Stimulated activated CD4-positive, alpha-beta T cell treated with anti-CD3 and anti-CD28 coated beads, TNF-alpha, amount 100 ng/mL, for 48 hours (primary cell): Measurements from ENCODE around the gene C1orf56.

Experiments used
- DNase-seq, 3 donors: peaks; one replicate each; pipeline ENCODE4 v3.0.0-alpha.2; 2020; ENCODE audit warnings: low read depth in 3 of 3

C1orf56 gene

GRCh38 chr1:151024540-151025146 lies 22.9 kb upstream of the C1orf56 start:
- DNase-seq, result peak; percentile 59 to 82 (median 68)

- no peak for DNase-seq
These were observed 21.1 kb upstream of the C1orf56 start for GRCh38 chr1:151026460-151026859.

GRCh38 chr1:151032164-151032563 lies 15.4 kb upstream of the C1orf56 start:
- no peak for DNase-seq

GRCh38 chr1:151035167-151035566 lies 12.4 kb upstream of the C1orf56 start:
- no peak for DNase-seq

DNA sequence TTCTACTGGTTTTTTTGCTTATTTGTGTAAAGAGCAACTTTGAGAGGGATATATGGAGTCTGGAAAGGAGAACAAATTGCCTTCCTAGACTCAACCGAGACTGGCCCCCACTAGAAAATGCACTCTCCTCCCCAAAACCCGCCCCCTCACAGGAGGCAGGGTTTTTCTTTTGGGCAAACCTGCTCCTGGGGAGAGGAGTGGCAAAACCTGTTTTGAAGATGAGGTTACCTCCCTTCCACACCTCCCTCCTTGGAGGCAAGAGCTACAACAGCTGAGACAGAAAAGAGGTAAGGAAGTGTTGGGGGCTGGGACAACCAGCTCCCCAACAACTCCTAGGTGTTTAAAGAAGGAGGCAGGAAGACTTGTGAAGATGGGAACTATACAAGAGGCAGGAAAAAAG lies 11.2 kb upstream of the C1orf56 start, which contains the start of gene BNIPL:
Gene BNIPL (plus strand): TSS at position 231 of the 400 bp plus-strand sequence. CDS start 140 bp downstream, at position 371.
- DNase-seq, result no peak

GRCh38 chr1:151037032-151037431 lies 10.5 kb upstream of the C1orf56 start:
- DNase-seq, result no peak

DNA sequence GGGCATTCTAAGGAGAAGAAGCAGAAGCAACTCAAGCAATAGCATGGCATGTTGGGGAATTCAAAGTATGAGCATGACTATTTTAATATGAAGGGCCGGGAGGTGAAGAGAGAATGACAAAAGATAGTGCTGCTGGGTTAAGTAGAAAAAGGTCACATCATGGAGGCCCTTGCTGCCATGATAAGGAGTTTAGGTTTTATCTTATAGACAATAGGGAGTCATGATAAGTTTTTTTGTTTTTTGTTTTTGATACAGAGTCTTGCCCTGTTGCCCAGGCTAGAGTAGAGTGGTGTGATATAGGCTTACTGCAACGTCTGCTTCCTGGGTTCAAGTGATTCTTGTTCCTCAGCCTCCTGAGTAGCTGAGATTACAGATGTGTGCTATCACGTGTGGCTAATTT lies 8.0 kb upstream of the C1orf56 start:
- no peak for DNase-seq

GRCh38 chr1:151043163-151043562 lies 4.4 kb upstream of the C1orf56 start:
- DNase-seq, result no peak

DNA sequence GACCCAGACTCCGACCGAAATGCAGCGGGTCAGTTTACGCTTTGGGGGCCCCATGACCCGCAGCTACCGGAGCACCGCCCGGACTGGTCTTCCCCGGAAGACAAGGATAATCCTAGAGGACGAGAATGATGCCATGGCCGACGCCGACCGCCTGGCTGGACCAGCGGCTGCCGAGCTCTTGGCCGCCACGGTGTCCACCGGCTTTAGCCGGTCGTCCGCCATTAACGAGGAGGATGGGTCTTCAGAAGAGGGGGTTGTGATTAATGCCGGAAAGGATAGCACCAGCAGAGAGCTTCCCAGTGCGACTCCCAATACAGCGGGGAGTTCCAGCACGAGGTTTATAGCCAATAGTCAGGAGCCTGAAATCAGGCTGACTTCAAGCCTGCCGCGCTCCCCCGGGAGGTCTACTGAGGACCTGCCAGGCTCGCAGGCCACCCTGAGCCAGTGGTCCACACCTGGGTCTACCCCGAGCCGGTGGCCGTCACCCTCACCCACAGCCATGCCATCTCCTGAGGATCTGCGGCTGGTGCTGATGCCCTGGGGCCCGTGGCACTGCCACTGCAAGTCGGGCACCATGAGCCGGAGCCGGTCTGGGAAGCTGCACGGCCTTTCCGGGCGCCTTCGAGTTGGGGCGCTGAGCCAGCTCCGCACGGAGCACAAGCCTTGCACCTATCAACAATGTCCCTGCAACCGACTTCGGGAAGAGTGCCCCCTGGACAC lies 534 bp downstream of the C1orf56 start:
- DNase-seq, result no peak

DNA sequence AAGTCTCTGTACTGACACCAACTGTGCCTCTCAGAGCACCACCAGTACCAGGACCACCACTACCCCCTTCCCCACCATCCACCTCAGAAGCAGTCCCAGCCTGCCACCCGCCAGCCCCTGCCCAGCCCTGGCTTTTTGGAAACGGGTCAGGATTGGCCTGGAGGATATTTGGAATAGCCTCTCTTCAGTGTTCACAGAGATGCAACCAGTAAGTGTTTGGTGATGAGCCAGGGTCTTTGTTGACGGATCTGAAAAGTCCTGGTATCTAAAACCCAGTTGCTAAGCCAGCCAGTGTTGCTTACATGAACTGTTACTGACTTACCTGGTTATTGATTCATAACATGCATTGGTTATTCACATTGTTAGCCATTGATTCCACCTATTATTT lies 1.1 kb downstream of the C1orf56 start:
- DNase-seq, result no peak

GRCh38 chr1:151049458-151049857 lies 1.9 kb downstream of the C1orf56 start:
- DNase-seq, result no peak

DNA sequence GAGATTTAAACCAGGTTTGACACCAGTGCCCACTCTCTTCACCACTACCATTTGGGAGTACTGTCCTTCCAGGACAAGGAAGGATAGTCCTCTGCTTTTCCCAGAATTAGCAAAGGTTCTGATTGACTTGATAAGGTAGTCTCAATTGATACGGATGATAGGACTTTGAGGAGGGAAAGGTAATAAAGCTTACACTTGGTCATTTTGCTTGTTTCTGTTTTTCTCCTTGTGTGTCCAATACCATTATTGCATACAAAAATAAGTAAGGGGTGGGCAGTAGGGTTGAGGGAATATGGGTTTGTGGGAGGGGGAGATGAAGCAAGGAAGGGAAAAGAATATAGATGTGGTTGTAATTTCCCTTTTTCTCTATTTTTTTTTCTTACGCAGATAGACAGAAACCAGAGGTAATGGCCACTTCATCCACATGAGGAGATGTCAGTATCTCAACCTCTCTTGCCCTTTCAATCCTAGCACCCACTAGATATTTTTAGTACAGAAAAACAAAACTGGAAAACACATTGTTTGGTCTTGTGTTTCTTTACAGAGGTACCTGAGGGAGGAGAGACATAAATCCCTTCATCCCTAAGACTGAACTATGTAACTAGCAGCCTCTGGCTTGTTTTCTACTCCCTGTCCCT lies 2.6 kb downstream of the C1orf56 start:
- DNase-seq, result no peak

- DNase-seq, result no peak
These were observed 3.9 kb downstream of the C1orf56 start for GRCh38 chr1:151051356-151052009.

DNA sequence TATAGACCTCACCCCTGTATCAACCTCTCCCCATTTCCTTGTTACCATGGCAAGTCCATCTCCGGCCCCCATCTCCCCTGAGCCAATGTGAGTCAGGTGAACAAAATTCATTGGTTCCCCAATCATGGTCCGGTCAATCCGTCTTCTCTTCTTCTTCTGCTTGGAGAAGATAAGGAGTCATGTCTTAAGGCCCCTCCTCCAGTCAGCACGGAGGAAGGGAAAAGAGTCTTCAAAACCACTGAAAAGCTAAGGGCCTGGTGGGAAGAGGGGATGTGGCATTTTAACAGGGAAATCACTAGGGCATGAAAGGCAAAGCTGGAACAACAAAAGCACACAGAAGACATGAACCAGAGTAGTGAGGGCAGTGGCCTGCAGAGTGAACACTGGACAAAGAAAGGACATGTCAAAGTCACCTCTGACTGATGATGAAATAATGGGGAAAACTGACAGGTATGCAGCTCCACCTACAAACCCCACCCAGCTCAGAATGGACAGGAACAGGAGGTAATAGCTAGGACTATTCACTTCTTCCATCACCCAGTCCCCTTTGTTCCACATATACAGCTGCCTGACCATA lies 7.5 kb downstream of the C1orf56 start:
- no peak for DNase-seq

GRCh38 chr1:151055581-151055980 lies 8.0 kb downstream of the C1orf56 start:
- no peak for DNase-seq

DNA sequence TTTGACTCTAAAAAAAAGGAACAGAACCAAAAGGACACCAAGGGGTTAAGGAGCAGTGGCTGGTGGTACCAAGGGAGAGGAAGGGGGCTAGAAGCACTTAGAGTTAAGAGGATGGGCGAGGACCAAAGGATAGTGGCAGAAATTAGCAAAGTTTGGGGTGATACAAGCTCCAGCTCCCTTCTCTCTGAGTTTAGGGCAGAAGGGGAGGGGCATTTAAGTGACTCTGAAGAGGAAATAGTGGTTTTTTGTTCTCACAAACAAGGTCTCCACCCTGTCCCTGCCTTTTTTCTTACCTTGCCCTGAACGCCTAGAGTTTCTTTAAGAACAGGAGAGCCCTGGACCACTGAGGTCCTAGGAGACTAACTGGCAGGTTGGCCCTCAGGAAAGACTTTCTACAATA lies 8.6 kb downstream of the C1orf56 start:
- DNase-seq, result no peak

- DNase-seq, result no peak
These were observed 11.1 kb downstream of the C1orf56 start for GRCh38 chr1:151058692-151059091.

DNA sequence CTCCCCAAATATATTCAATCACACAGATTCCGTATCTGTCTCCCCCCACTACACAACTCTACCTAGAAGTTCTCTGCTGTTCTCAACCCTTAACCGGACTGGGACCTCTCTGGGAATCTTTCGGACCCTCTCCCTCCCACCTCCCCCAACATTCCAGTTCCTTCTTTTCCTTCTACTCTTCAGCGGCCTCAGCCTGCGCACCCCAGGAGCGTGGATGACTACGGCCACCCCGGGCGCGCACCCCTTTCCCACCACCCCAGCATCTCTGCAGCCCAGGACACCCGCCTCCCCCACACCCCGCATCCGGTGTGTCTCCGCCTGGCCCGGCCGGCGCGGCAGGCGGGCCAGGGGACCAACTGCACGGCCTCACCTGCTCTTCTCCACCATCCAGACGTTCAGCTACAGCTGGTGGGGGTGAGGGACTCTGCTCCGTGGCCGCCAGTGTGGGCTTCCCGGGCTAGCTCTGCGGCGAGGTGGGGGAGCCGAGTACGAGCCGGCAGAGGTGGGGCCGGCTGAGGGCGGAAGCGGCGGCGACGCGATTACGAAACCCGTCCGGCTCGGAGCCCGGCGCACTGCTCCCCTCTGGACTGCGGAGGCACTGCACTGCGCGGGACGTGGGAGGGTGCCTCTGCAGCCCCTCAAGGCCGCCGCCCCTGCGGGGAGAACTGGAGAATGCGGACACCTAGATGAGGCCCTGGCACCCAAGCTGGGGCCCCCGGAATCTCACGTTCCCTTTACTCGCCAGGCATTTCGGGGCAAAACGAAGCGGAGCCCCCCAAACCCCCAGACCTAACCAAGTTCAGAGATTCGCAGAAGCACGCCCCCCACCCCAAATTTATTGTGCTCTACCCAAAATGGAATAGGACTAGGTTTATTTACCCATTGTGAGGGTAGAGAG lies 11.8 kb downstream of the C1orf56 start, which contains the start of gene CDC42SE1:
Gene CDC42SE1 (minus strand): TSS at position 514 of the 898 bp plus-strand sequence. CDS start 3,892 bp downstream, outside the sequence.
- peak; percentile 57 to 78 (median 74) for DNase-seq

- DNase-seq, result no peak
These were observed 12.6 kb downstream of the C1orf56 start, which contains the start of gene MLLT11 for GRCh38 chr1:151060007-151060656. MLLT11 (plus strand) TSS chr1:151060397; CDS start chr1:151067225, 6,828 bp downstream.
